GM19099 (cell line): ENCODE measurements around the gene ADAM8.

ENCODE experiments used
- POLR2A ChIP-seq: IDR thresholded peaks from 3 replicates; pipeline ENCODE4 v1.6.1; 2011; ENCODE audit warnings: low read depth; ENCODE audit not compliant: insufficient read length; ENCODE audit errors: extremely low read depth

Gene ADAM8

GRCh38 chr10:133266056-133266795, 10.4 kb downstream of the ADAM8 start:
- TF ChIP-seq POLR2A = no peak

GRCh38 chr10:133264461-133264860, 12.2 kb downstream of the ADAM8 start:
- TF ChIP-seq POLR2A = no peak

GRCh38 chr10:133263674-133264073, 13.0 kb downstream of the ADAM8 start:
- TF ChIP-seq POLR2A = no peak

- TF ChIP-seq POLR2A = no peak
Observed at GRCh38 chr10:133262696-133263095, 14.0 kb downstream of the ADAM8 start.

GRCh38 chr10:133261726-133262325, 14.8 kb downstream of the ADAM8 start:
- TF ChIP-seq POLR2A = no peak

- no peak for TF ChIP-seq POLR2A
Observed at GRCh38 chr10:133260895-133261725, 15.6 kb downstream of the ADAM8 start.

- TF ChIP-seq POLR2A = no peak
Observed at GRCh38 chr10:133259602-133259989, 17.1 kb downstream of the ADAM8 start.

- no peak for TF ChIP-seq POLR2A
Observed at GRCh38 chr10:133258818-133259601, 17.7 kb downstream of the ADAM8 start.

- TF ChIP-seq POLR2A = no peak
Observed at GRCh38 chr10:133258066-133258817, 18.4 kb downstream of the ADAM8 start.

GRCh38 chr10:133257489-133258065, 19.1 kb downstream of the ADAM8 start:
- no peak for TF ChIP-seq POLR2A

- TF ChIP-seq POLR2A = no peak
Observed at GRCh38 chr10:133255323-133255722, 21.3 kb downstream of the ADAM8 start.

GRCh38 chr10:133254421-133255120, 22.1 kb downstream of the ADAM8 start:
- TF ChIP-seq POLR2A = no peak

- no peak for TF ChIP-seq POLR2A
Observed at GRCh38 chr10:133253361-133253955, 23.2 kb downstream of the ADAM8 start.
